ENCODE measurements around the gene RFX7.
"Not testable (repeated sequence)": the region's sequence is repeated elsewhere in the genome, so short reads cannot be mapped to it uniquely, and the experiment has no call there.

Gene RFX7

GRCh38 chr15:56273724-56274123 lies 30.0 kb upstream of the RFX7 start:
- Histone ChIP-seq H4K5ac (ENCODE audit: low read length) (no peak overlapping the region), H3K18ac (ENCODE audit: low read length) (no peak overlapping the region), H2BK5ac (ENCODE audit: low read length) (no peak overlapping the region), H3K23ac (ENCODE audit: low read length) (no peak overlapping the region), H3K27me3 (ENCODE audit: insufficient read depth, low read length, poor library complexity) (no peaks in the 10 kb centered on the region), H2AK5ac (ENCODE audit: low read length) (no peak overlapping the region), H3K79me2 (ENCODE audit: control insufficient read depth, insufficient read depth, low read length) (no peaks in the 10 kb centered on the region), H3K4ac (ENCODE audit: low read depth, low read length) (no peak overlapping the region), H3K56ac (ENCODE audit: low read length) (no peak overlapping the region), H3K4me1 (ENCODE audit: control insufficient read depth, low read depth, low read length) (no peaks in the 10 kb centered on the region), H3K4me2 (ENCODE audit: low read length) (no peak overlapping the region), H2BK120ac (ENCODE audit: low read depth, low read length) (no peak overlapping the region), H4K8ac (ENCODE audit: low read depth, low read length) (no peak overlapping the region), H2BK15ac (replicated peaks; ENCODE audit: low read depth) (no peak overlapping the region), H3K36me3 (ENCODE audit: control insufficient read depth, insufficient read depth, low read length) (no peaks in the 10 kb centered on the region), H3K79me1 (ENCODE audit: low read length) (no peaks in the 10 kb centered on the region), H3K4me3 (ENCODE audit: low read length) (no peak overlapping the region), H3K9ac (ENCODE audit: low read length) (no peak overlapping the region), H3K27ac (ENCODE audit: low read depth, low read length) (no peak overlapping the region)
- WGBS (ENCODE audit: extremely low coverage, insufficient coverage, low lambda C conversion rate) = no CpG with 5 or more reads among the region's 3 CpGs
- no peak for DNase-seq

- DNase-seq = no peak
- no CpG with 5 or more reads among the region's 1 CpG for WGBS (ENCODE audit: extremely low coverage, insufficient coverage, low lambda C conversion rate)
- no peaks in the 10 kb centered on the region for H3K79me2 ChIP-seq (ENCODE audit: control insufficient read depth, insufficient read depth, low read length)
- no peaks in the 10 kb centered on the region for H3K4me1 ChIP-seq (ENCODE audit: control insufficient read depth, low read depth, low read length)
- H3K4me2 ChIP-seq (ENCODE audit: low read length) = no peak overlapping the region
- no peak overlapping the region for H3K56ac ChIP-seq (ENCODE audit: low read length)
- H3K79me1 ChIP-seq (ENCODE audit: low read length) = no peaks in the 10 kb centered on the region
- H3K36me3 ChIP-seq (ENCODE audit: control insufficient read depth, insufficient read depth, low read length) = no peaks in the 10 kb centered on the region
- no peak overlapping the region for H3K23ac ChIP-seq (ENCODE audit: low read length)
- no peak overlapping the region for H4K8ac ChIP-seq (ENCODE audit: low read depth, low read length)
- no peak overlapping the region for H2BK120ac ChIP-seq (ENCODE audit: low read depth, low read length)
- H3K27ac ChIP-seq (ENCODE audit: low read depth, low read length) = no peak overlapping the region
- no peak overlapping the region for H2BK15ac ChIP-seq (replicated peaks; ENCODE audit: low read depth)
- H3K27me3 ChIP-seq (ENCODE audit: insufficient read depth, low read length, poor library complexity) = no peaks in the 10 kb centered on the region
- H3K18ac ChIP-seq (ENCODE audit: low read length) = no peak overlapping the region
- no peak overlapping the region for H2BK5ac ChIP-seq (ENCODE audit: low read length)
- H3K4me3 ChIP-seq (ENCODE audit: low read length) = no peak overlapping the region
- no peak overlapping the region for H3K9ac ChIP-seq (ENCODE audit: low read length)
- no peak overlapping the region for H3K4ac ChIP-seq (ENCODE audit: low read depth, low read length)
- H2AK5ac ChIP-seq (ENCODE audit: low read length) = no peak overlapping the region
- H4K5ac ChIP-seq (ENCODE audit: low read length) = no peak overlapping the region
Observed at GRCh38 chr15:56272454-56272853, 28.8 kb upstream of the RFX7 start.

- not testable (repeated sequence) for H4K8ac ChIP-seq (ENCODE audit: low read depth, low read length); H3K23ac ChIP-seq (ENCODE audit: low read length); H3K4me3 ChIP-seq (ENCODE audit: low read length); H3K27ac ChIP-seq (ENCODE audit: low read depth, low read length); H3K18ac ChIP-seq (ENCODE audit: low read length); H3K4me2 ChIP-seq (ENCODE audit: low read length); H2BK5ac ChIP-seq (ENCODE audit: low read length); H3K79me2 ChIP-seq (ENCODE audit: control insufficient read depth, insufficient read depth, low read length); H4K5ac ChIP-seq (ENCODE audit: low read length); H3K4me1 ChIP-seq (ENCODE audit: control insufficient read depth, low read depth, low read length); H2BK15ac ChIP-seq (replicated peaks; ENCODE audit: low read depth); H3K36me3 ChIP-seq (ENCODE audit: control insufficient read depth, insufficient read depth, low read length); H2AK5ac ChIP-seq (ENCODE audit: low read length); H2BK120ac ChIP-seq (ENCODE audit: low read depth, low read length); H3K27me3 ChIP-seq (ENCODE audit: insufficient read depth, low read length, poor library complexity); H3K79me1 ChIP-seq (ENCODE audit: low read length); H3K4ac ChIP-seq (ENCODE audit: low read depth, low read length); H3K9ac ChIP-seq (ENCODE audit: low read length); H3K56ac ChIP-seq (ENCODE audit: low read length); DNase-seq
- no CpG with 5 or more reads among the region's 5 CpGs for WGBS (ENCODE audit: extremely low coverage, insufficient coverage, low lambda C conversion rate)
Observed at GRCh38 chr15:56266465-56266864, 22.8 kb upstream of the RFX7 start.

GRCh38 chr15:56261854-56262509 lies 18.3 kb upstream of the RFX7 start:
- Histone ChIP-seq H4K8ac (ENCODE audit: low read depth, low read length) (no peak overlapping the region), H3K79me2 (ENCODE audit: control insufficient read depth, insufficient read depth, low read length) (no peaks in the 10 kb centered on the region), H4K5ac (ENCODE audit: low read length) (no peak overlapping the region), H3K79me1 (ENCODE audit: low read length) (no peaks in the 10 kb centered on the region), H3K27ac (ENCODE audit: low read depth, low read length) (no peak overlapping the region), H3K56ac (ENCODE audit: low read length) (no peak overlapping the region), H3K4ac (ENCODE audit: low read depth, low read length) (no peak overlapping the region), H3K4me2 (ENCODE audit: low read length) (no peak overlapping the region), H3K4me3 (ENCODE audit: low read length) (no peak overlapping the region), H3K23ac (ENCODE audit: low read length) (no peak overlapping the region), H2BK5ac (ENCODE audit: low read length) (no peak overlapping the region), H3K9ac (ENCODE audit: low read length) (no peak overlapping the region), H3K4me1 (ENCODE audit: control insufficient read depth, low read depth, low read length) (no peaks in the 10 kb centered on the region), H3K36me3 (ENCODE audit: control insufficient read depth, insufficient read depth, low read length) (no peaks in the 10 kb centered on the region), H2BK120ac (ENCODE audit: low read depth, low read length) (no peak overlapping the region), H3K27me3 (ENCODE audit: insufficient read depth, low read length, poor library complexity) (no peaks in the 10 kb centered on the region), H2AK5ac (ENCODE audit: low read length) (no peak overlapping the region), H2BK15ac (replicated peaks; ENCODE audit: low read depth) (no peak overlapping the region), H3K18ac (ENCODE audit: low read length) (no peak overlapping the region)
- no CpG with 5 or more reads among the region's 4 CpGs for WGBS (ENCODE audit: extremely low coverage, insufficient coverage, low lambda C conversion rate)
- DNase-seq = no peak

GRCh38 chr15:56257306-56257705 lies 13.6 kb upstream of the RFX7 start:
- H2BK120ac ChIP-seq (ENCODE audit: low read depth, low read length); H3K4me3 ChIP-seq (ENCODE audit: low read length); H3K56ac ChIP-seq (ENCODE audit: low read length); H3K79me1 ChIP-seq (ENCODE audit: low read length); H2AK5ac ChIP-seq (ENCODE audit: low read length); H3K18ac ChIP-seq (ENCODE audit: low read length); H3K4me1 ChIP-seq (ENCODE audit: control insufficient read depth, low read depth, low read length); H2BK15ac ChIP-seq (replicated peaks; ENCODE audit: low read depth); H3K36me3 ChIP-seq (ENCODE audit: control insufficient read depth, insufficient read depth, low read length); H3K27me3 ChIP-seq (ENCODE audit: insufficient read depth, low read length, poor library complexity); H4K5ac ChIP-seq (ENCODE audit: low read length); H3K23ac ChIP-seq (ENCODE audit: low read length); H3K4me2 ChIP-seq (ENCODE audit: low read length); H4K8ac ChIP-seq (ENCODE audit: low read depth, low read length); H3K4ac ChIP-seq (ENCODE audit: low read depth, low read length); H3K27ac ChIP-seq (ENCODE audit: low read depth, low read length); DNase-seq; H3K9ac ChIP-seq (ENCODE audit: low read length); H2BK5ac ChIP-seq (ENCODE audit: low read length); H3K79me2 ChIP-seq (ENCODE audit: control insufficient read depth, insufficient read depth, low read length): not testable (repeated sequence)
- WGBS (ENCODE audit: extremely low coverage, insufficient coverage, low lambda C conversion rate) = no CpG with 5 or more reads among the region's 1 CpG

- no peak for DNase-seq
Observed at GRCh38 chr15:56254265-56254664, 10.6 kb upstream of the RFX7 start.

More at GRCh38 chr15:56254265-56254664, 10.6 kb upstream of the RFX7 start:
- no peak overlapping the region for H4K5ac ChIP-seq (ENCODE audit: low read length)
- H3K4me2 ChIP-seq (ENCODE audit: low read length) = no peak overlapping the region
- no peaks in the 10 kb centered on the region for H3K79me2 ChIP-seq (ENCODE audit: control insufficient read depth, insufficient read depth, low read length)
- H3K4me3 ChIP-seq (ENCODE audit: low read length) = no peak overlapping the region
- no peak overlapping the region for H3K9ac ChIP-seq (ENCODE audit: low read length)
- no peak overlapping the region for H3K4ac ChIP-seq (ENCODE audit: low read depth, low read length)
- peaks cover 2% of the 10 kb centered on the region for H3K4me1 ChIP-seq (ENCODE audit: control insufficient read depth, low read depth, low read length)
- no peaks in the 10 kb centered on the region for H3K27me3 ChIP-seq (ENCODE audit: insufficient read depth, low read length, poor library complexity)
- H3K23ac ChIP-seq (ENCODE audit: low read length) = no peak overlapping the region
- H2BK5ac ChIP-seq (ENCODE audit: low read length) = no peak overlapping the region
- H2AK5ac ChIP-seq (ENCODE audit: low read length) = no peak overlapping the region
- H3K27ac ChIP-seq (ENCODE audit: low read depth, low read length) = no peak overlapping the region
- no peaks in the 10 kb centered on the region for H3K79me1 ChIP-seq (ENCODE audit: low read length)
- H2BK15ac ChIP-seq (replicated peaks; ENCODE audit: low read depth) = no peak overlapping the region
- no peak overlapping the region for H3K18ac ChIP-seq (ENCODE audit: low read length)
- H4K8ac ChIP-seq (ENCODE audit: low read depth, low read length) = no peak overlapping the region
- H3K36me3 ChIP-seq (ENCODE audit: control insufficient read depth, insufficient read depth, low read length) = no peaks in the 10 kb centered on the region
- H3K56ac ChIP-seq (ENCODE audit: low read length) = no peak overlapping the region
- no peak overlapping the region for H2BK120ac ChIP-seq (ENCODE audit: low read depth, low read length)
